Right lobe of liver (tissue), 6 donors: ENCODE data around the gene TRAPPC6A. TPM values are rescaled to one million over a fixed set of nuclear protein-coding genes. Genes with fewer than 3 reads are reported as not detected.

Experiments used
- ATAC-seq, 4 donors: fragments of 200-7000 bp; cut with Tn5 transposase; one replicate each; pipeline ENCODE4 v1.9.1; 2020; ENCODE audit warnings: mild to moderate bottlenecking in 4 of 4, moderate library complexity in 4 of 4
- DNase-seq, 3 donors: peaks; one replicate each; pipeline ENCODE4 v3.0.0-alpha.2; 2020
- H3K27ac ChIP-seq, 3 donors: fragments of 200-600 bp; one replicate each; pipeline ENCODE4 v1.8.0; 2022
- H3K27me3 ChIP-seq, 2 donors: fragments of 200-600 bp; one replicate each; pipeline ENCODE4 v1.8.0; 2022
- H3K36me3 ChIP-seq, 4 donors: fragments of 200-600 bp; sonication (generic) in 1 of 4; one replicate each; pipeline versions ENCODE4 v1.5.1 to v1.8.0; 2017 to 2022; ENCODE audit warnings: control low read depth in 1 of 4
- H3K4me1 ChIP-seq, 4 donors: fragments of 200-600 bp; sonication (generic) in 1 of 4; one replicate each; pipeline versions ENCODE4 v1.5.1 to v1.8.0; 2017 to 2022; ENCODE audit warnings: control low read depth in 1 of 4
- H3K4me3 ChIP-seq, 3 donors: fragments of 200-600 bp; one replicate each; pipeline ENCODE4 v1.8.0; 2022
- H3K9me3 ChIP-seq, 4 donors: fragments of 200-600 bp; sonication (generic) in 1 of 4; one replicate each; pipeline versions ENCODE4 v1.5.1 to v1.8.0; 2017 to 2022; ENCODE audit warnings: control low read depth in 1 of 4
- CTCF ChIP-seq, 4 donors: fragments of 200-600 bp in 3 of 4; fragments of 450-650 bp in 1 of 4; IDR thresholded peaks; one replicate each; pipeline versions ENCODE4 v1.5.1 to v1.8.0; 2016 to 2022; ENCODE audit warnings: antibody characterized with exemption in 4 of 4, mild to moderate bottlenecking in 2 of 4
- POLR2A ChIP-seq: fragments of 450-650 bp; IDR thresholded peaks from one replicate; pipeline ENCODE4 v1.6.1; 2017; ENCODE audit warnings: antibody characterized with exemption, mild to moderate bottlenecking
- WGBS: methylation state at CpG from one replicate; pipeline ENCODE4 v1.1.6; 2018; ENCODE audit warnings: low coverage, low lambda C conversion rate; ENCODE audit not compliant: insufficient coverage; ENCODE audit errors: missing lambda C conversion rate; 5-methylcytosine and 5-hydroxymethylcytosine counted together
- intact Hi-C, 2 donors: fragments of 100-400 bp; cut with DNase I; formaldehyde crosslinking; loops; one replicate each; pipeline versions ENCODE4 v1.11.2 to v1.14.1; 2022
- total RNA-seq, 6 experiments: library from RNA; depleted of rRNA in 2 of 6; stranded (reverse); fragments of >200 nt in 2 of 6; fragmentation: NEBNext Ultra II Directional in 3 of 6; extraction: Animal tissue kit (Norgen Biotek cat#: 25700) in 3 of 6; gene quantifications; one replicate each; pipeline versions ENCODE4 v1.1.0 to v1.2.4, GENCODE V29; 2016 to 2023
- donor health status: DM: no; HTN: yes; CAD: no.
- donor health status: DM: no; HTN: no; CAD: no.
- donor health status: DM: no; HTN: no; CAD: no.
- donor health status: DM: no; HTN: yes; CAD: no.
- donor health status: DM: no; HTN: yes; CAD: no.

Gene TRAPPC6A
- total RNA-seq, 6 experiments from 2014 or later: 13.1 to 33.3 (median 23.7) TPM

GRCh38 chr19:45216667-45217066 is 38.6 kb upstream of the TRAPPC6A start:
- Histone ChIP-seq H3K27me3 (no peaks in the 10 kb centered on the region), H3K27ac (no peak overlapping the region), H3K4me1 (no peaks in the 10 kb centered on the region), H3K9me3 (no peaks in the 10 kb centered on the region), H3K36me3 (no peaks in the 10 kb centered on the region), H3K4me3 (no peak overlapping the region)
- 68% methylated on average over 6 of the region's 6 CpGs for WGBS
- DNase-seq (no peak), ATAC-seq (no peak)
- intact Hi-C loops: no loop called here
- TF ChIP-seq CTCF (IDR thresholded peaks at IDR 0.05) (no peak), POLR2A (no peak)

- Histone ChIP-seq H3K27me3 (no peaks in the 10 kb centered on the region), H3K9me3 (no peaks in the 10 kb centered on the region), H3K4me1 (no peaks in the 10 kb centered on the region), H3K27ac (no peak overlapping the region), H3K36me3 (no peaks in the 10 kb centered on the region), H3K4me3 (no peak overlapping the region)
- intact Hi-C loops: no loop called here
- ATAC-seq (peak; percentile 8 to 47 (median 14)), DNase-seq (peak in 1 of 3 donors; percentile 55)
- WGBS: 14% methylated on average over 20 of the region's 35 CpGs
- TF ChIP-seq POLR2A (no peak), CTCF (IDR thresholded peaks at IDR 0.05) (no peak)
These were observed 37.6 kb upstream of the TRAPPC6A start for GRCh38 chr19:45215391-45216191.

DNA sequence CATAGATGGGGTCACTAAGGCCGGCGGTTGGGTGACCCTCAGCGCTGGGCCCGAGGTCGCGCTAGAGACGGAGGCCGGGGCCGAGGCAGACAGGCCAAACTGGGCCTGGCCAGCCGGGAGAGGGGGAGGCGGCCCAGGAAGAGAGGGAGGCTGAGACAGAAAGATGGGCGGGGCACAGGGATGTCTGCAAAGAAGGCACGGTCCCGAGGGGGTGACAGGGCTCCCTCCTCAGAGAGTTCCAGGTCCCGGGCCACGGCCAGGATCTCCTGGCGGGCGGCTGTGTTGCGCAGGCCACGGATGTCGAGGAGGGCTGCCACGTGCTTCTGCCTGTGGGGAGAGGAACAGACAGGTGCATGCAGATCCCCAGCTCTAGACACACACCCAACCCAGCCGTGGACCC is 35.0 kb upstream of the TRAPPC6A start:
- intact Hi-C loops: no loop called here
- TF ChIP-seq POLR2A: no peak
- no peak for TF ChIP-seq CTCF (IDR thresholded peaks at IDR 0.05)
- peak in 1 of 3 donors; percentile 26 for DNase-seq
- Histone ChIP-seq H3K4me3 (no peak overlapping the region), H3K36me3 (no peaks in the 10 kb centered on the region), H3K4me1 (peaks cover 0 to 6% (median 3%) of the 10 kb centered on the region in 4 donors), H3K27ac (no peak overlapping the region), H3K9me3 (no peaks in the 10 kb centered on the region), H3K27me3 (no peaks in the 10 kb centered on the region)
- ATAC-seq: no peak
- 63% methylated on average over 14 of the region's 23 CpGs for WGBS

DNA sequence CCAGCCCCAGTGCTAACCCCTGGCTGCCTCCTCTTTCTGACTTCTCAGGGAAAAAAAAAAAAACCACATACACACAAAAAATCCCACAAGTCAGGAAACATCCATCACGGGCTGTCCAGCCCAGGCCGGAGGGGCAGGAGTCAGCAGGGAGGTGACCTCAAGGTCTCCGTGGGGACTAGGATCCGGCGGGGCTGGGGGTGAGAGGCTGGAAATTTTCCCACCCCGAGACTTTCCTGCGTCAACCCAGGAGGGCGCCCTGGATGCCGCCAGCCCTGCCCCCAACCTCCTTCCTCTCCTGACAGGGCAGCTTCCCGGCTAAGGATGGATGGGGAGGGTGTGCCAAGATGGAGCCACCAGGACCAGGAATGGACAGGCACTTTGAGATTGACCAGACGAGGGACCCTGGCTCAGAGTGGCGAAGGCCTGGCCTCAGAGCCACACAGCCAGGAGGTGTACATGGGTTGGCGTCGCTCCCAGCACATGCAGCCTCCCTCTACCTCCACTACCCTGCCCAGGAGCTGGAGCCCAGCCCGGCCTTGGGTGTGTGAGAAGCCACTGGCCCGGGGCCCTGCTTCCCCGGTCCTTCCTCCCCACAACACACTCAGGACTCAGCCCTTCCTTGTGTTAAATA is 33.8 kb upstream of the TRAPPC6A start:
- H3K36me3 ChIP-seq: no peaks in the 10 kb centered on the region
- TF ChIP-seq CTCF (IDR thresholded peaks at IDR 0.05): no peak
- TF ChIP-seq POLR2A: no peak
- intact Hi-C loops: no loop called here
- peaks cover 0 to 6% (median 3%) of the 10 kb centered on the region in 4 donors for H3K4me1 ChIP-seq
- H3K27me3 ChIP-seq: no peaks in the 10 kb centered on the region
- DNase-seq: peak; percentile 67 to 77 (median 76)
- no peaks in the 10 kb centered on the region for H3K9me3 ChIP-seq
- ATAC-seq: peak; percentile 66 to 79 (median 72)
- no peak overlapping the region for H3K27ac ChIP-seq
- 35% methylated on average over 4 of the region's 17 CpGs for WGBS
- no peak overlapping the region for H3K4me3 ChIP-seq
